SK-N-MC (cell line): ENCODE measurements around the gene CELF2.

ENCODE experiments used
- DNase-seq: peaks from one replicate; pipeline ENCODE4 v3.0.0-alpha.2; 2011; ENCODE audit warnings: low read depth, low spot score
- H3K27ac ChIP-seq: fragments of 200-600 bp; sonication (generic); 2 replicates; pipeline ENCODE4 v1.5.1; 2016; ENCODE audit warnings: mixed run types
- H3K36me3 ChIP-seq: fragments of 200-600 bp; sonication (generic); 2 replicates; pipeline ENCODE4 v1.6.1; 2017; ENCODE audit warnings: antibody characterized with exemption, low read length, mixed read lengths; ENCODE audit not compliant: insufficient read depth
- H3K4me3 ChIP-seq: fragments of 200-600 bp; sonication (generic); 2 replicates; pipeline ENCODE4 v1.5.1; 2016
- H3K9ac ChIP-seq: fragments of 200-600 bp; sonication (generic); 2 replicates; pipeline ENCODE4 v1.8.0; 2017; ENCODE audit warnings: mixed run types, mixed read lengths; ENCODE audit not compliant: insufficient read length
- H3K9me3 ChIP-seq: fragments of 200-600 bp; sonication (generic); 2 replicates; pipeline ENCODE4 v1.6.1; 2017; ENCODE audit warnings: low read depth, mild to moderate bottlenecking, antibody characterized with exemption, low read length, moderate library complexity, mixed read lengths
- EZH2 ChIP-seq: fragments of 200-600 bp; sonication (generic); IDR thresholded peaks from one replicate; pipeline ENCODE4 v1.6.1; 2017; ENCODE audit warnings: antibody characterized with exemption
- FOXP2 ChIP-seq: optimal IDR thresholded peaks from 2 replicates; pipeline ENCODE3; 2011; ENCODE audit warnings: mild to moderate bottlenecking, moderate library complexity; ENCODE audit not compliant: insufficient read depth; ENCODE audit errors: extremely low read length, control extremely low read depth
- POLR2AphosphoS5 ChIP-seq: IDR thresholded peaks from 2 replicates; pipeline ENCODE4 v1.6.1; 2012; ENCODE audit warnings: mild to moderate bottlenecking, low read depth, low read length, borderline replicate concordance

Gene CELF2

DNA sequence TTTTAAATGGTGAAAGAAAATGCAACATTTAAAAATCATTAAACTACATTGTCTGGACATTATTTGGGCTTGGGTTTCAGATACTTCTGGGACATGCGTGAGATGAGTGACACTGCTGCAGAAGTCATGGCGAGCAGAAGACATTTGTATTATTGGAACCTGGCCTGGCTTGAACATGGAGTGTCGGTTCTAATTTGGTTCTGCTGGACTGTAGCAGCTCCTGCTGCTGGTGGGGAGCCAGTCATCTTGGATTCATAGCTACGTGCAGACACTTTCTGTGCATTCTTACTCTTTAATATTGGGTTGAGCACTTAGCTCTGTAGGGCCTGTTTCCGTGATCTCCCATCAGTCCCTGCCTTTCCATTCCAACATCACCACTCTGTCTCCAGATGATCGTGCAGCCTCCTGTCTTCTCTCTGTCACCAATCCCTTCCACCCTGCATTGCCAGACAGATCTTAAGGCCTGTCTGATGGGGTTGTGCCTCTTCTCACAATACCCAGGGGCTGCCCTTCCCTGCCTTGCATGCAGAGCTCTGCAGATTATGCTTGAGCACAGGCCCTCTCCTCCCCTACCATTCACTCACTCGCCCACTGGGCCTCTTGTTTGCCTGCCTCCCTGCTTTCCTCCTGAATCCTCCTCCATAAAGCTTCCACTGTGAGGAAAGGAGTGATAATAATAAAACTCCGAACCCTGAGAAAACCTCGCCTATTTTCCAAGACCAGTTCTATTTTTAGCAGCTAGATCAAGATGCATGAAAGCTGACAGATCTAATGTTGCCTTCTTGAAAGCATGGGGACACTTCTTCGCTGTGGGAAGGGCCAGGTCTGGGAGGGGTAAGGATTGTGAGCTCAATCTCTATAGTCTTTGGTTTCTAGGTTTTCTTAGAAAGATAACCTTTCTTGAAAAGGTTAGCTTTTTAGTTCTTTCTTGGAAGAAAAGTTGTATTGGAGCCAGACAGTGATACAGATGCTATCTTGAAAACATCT, 32.9 kb downstream of the CELF2 start:
- no peak for DNase-seq
- Histone ChIP-seq H3K9ac (no peak overlapping the region), H3K9me3 (no peaks in the 10 kb centered on the region), H3K27ac (no peak overlapping the region), H3K4me3 (no peak overlapping the region), H3K36me3 (no peaks in the 10 kb centered on the region)
- TF ChIP-seq EZH2 (no peak), POLR2AphosphoS5 (no peak)

DNA sequence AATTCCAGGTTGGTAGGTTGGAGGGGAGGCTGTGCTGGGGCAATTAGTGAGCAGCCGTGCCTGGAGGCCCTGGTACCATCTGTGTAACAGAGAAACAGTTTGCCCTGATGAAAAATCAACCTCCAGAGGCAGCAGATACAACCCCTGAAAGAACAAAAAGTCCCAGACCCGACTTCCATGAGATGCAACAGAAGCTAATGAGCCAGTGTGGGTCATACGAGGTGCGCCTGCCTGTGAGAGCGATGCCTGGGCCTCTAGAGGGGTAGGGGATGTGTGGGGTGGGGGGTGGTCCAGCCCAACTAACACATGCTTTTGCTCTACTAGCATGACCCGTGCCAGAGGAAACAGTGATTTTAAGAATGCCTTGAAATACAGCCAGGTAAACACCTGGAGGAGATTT, 39.3 kb downstream of the CELF2 start:
- H3K4me3 ChIP-seq = no peak overlapping the region
- H3K9ac ChIP-seq = no peak overlapping the region
- H3K27ac ChIP-seq = no peak overlapping the region
- TF ChIP-seq POLR2AphosphoS5 (no peak), FOXP2 (no peak), EZH2 (no peak)
- no peaks in the 10 kb centered on the region for H3K36me3 ChIP-seq
- no peak for DNase-seq
- no peaks in the 10 kb centered on the region for H3K9me3 ChIP-seq

DNA sequence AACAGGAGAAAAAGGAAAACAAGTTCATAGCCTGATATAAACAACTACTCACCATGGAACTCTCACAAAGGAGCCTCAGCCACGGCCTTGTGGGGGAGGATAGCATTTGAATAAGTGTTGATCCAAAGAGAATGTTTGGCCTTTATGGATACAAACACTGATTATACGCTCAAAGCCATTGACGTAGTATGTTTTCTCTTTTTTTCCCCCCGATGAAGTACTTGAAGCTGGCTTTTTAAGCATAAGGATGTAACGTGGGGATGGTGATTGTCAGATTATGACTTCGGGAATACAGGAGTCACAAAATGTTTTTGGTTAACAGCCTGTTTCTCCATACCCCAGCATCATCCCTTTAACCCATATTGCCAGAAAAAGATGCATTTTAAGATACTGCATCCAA, 39.8 kb downstream of the CELF2 start:
- Histone ChIP-seq H3K9me3 (no peaks in the 10 kb centered on the region), H3K9ac (no peak overlapping the region), H3K27ac (no peak overlapping the region), H3K36me3 (no peaks in the 10 kb centered on the region), H3K4me3 (no peak overlapping the region)
- DNase-seq = no peak
- TF ChIP-seq EZH2 = no peak
- TF ChIP-seq FOXP2 = no peak
- no peak for TF ChIP-seq POLR2AphosphoS5

DNA sequence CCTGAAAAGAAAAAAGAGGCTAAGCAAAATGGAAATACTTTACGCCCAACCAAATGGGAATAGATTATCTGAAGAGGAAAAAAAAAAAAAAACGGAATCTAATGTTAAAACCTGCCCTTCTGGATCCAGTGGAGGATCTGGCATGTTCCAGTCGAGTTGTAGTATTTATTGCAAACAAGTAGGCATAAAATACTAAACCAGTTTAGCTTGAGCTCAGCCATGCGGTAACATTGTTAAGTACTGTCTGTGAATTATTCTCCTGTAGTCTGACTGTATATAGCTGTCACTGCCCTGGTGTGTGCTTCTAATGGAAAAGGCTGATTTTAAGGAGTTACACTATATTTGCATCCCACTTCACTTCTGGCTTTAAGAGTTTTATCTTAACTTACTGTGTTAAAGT, 40.3 kb downstream of the CELF2 start:
- H3K9me3 ChIP-seq = no peaks in the 10 kb centered on the region
- TF ChIP-seq EZH2 (no peak), POLR2AphosphoS5 (no peak), FOXP2 (no peak)
- H3K36me3 ChIP-seq = no peaks in the 10 kb centered on the region
- DNase-seq = no peak
- no peak overlapping the region for H3K27ac ChIP-seq
- H3K4me3 ChIP-seq = no peak overlapping the region
- no peak overlapping the region for H3K9ac ChIP-seq

DNA sequence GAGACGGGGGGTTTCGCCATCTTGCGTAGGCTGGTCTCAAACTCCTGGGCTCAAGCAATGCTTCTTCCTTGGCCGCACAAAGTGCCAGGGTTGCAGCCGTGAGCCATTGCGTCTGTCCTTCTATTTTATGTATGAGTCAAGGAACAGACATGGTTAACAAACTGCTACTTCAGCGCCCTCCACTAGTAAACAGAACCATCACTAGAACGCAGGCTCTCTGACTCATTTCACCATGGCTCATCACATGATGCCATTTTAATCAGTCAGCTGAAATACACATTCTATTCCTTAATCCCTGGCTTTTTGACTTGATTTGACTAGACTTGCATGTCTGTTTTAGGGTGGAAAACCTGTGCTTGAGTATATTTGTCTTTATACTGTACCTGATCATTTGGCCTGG, 41.3 kb downstream of the CELF2 start:
- no peak for TF ChIP-seq POLR2AphosphoS5
- TF ChIP-seq EZH2 = no peak
- TF ChIP-seq FOXP2 = no peak
- H3K9me3 ChIP-seq = no peaks in the 10 kb centered on the region
- no peak overlapping the region for H3K27ac ChIP-seq
- no peak for DNase-seq
- no peaks in the 10 kb centered on the region for H3K36me3 ChIP-seq
- H3K9ac ChIP-seq = no peak overlapping the region
- no peak overlapping the region for H3K4me3 ChIP-seq

DNA sequence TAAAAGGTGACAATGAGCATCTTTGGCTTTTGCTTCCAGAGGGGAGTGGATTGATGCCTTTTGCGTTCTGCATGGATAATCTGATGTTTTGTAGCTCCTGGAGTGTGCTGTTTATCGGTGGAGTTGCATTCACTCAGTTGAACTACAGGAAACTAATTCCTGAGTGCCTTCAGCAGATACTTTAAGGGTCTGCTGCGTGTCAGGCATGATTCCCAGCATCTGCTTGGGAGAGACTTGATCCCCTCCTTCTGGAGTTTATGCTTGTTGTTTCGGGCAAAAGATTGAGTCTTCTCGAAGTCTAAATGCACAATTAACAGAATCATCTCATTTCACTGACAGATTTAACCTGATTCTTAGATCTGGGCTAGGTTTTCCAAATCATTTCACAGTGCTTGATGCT, 46.2 kb downstream of the CELF2 start:
- TF ChIP-seq FOXP2 = no peak
- DNase-seq = no peak
- H3K36me3 ChIP-seq = no peaks in the 10 kb centered on the region
- H3K9ac ChIP-seq = no peak overlapping the region
- no peaks in the 10 kb centered on the region for H3K9me3 ChIP-seq
- H3K4me3 ChIP-seq = no peak overlapping the region
- no peak overlapping the region for H3K27ac ChIP-seq

DNA sequence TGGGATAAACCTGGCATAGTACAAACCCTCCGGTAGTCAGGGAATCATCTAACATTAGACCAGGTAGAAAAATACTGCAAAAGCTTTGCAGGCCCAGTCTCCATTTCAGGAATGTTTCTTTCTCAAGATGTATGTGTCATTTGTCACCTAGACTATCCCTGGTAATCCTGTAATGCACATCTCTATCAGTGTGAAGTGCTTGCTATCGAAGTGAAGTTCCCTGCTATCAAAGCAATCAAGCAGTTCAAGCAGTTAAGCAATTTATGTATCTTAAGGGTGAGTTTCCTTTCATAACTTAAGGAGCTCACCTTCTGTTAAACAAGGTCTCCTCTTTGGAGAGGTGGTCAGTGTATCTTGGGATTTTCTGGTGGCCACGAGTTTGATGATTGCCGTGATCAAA, 47.2 kb downstream of the CELF2 start:
- no peak overlapping the region for H3K27ac ChIP-seq
- no peak overlapping the region for H3K9ac ChIP-seq
- H3K4me3 ChIP-seq = no peak overlapping the region
- TF ChIP-seq EZH2 (no peak), FOXP2 (no peak), POLR2AphosphoS5 (no peak)
- no peaks in the 10 kb centered on the region for H3K9me3 ChIP-seq
- no peaks in the 10 kb centered on the region for H3K36me3 ChIP-seq
- DNase-seq = no peak

DNA sequence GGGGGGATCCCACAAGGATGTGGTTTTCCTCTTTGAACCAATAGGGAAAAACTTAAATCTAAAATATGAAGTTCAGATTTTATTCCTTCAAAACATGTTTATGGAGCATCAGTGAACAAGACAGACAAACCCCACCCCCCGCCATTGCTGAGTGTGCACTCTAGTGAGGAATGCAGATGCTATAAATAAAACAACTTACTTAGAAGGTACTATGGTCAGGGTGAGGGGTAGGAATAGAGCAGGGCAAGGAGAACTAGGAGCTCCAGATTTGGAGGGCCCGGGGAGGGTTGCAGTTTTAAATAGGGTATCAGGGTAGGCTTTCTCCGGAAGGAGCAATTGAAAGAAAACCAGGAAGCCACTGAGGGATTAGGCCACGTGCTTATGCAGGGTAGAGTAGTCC, 47.9 kb downstream of the CELF2 start:
- no peaks in the 10 kb centered on the region for H3K36me3 ChIP-seq
- no peak for TF ChIP-seq POLR2AphosphoS5
- no peak for TF ChIP-seq EZH2
- TF ChIP-seq FOXP2 = no peak
- no peak overlapping the region for H3K4me3 ChIP-seq
- no peak overlapping the region for H3K27ac ChIP-seq
- H3K9ac ChIP-seq = no peak overlapping the region
- no peaks in the 10 kb centered on the region for H3K9me3 ChIP-seq
- no peak for DNase-seq

DNA sequence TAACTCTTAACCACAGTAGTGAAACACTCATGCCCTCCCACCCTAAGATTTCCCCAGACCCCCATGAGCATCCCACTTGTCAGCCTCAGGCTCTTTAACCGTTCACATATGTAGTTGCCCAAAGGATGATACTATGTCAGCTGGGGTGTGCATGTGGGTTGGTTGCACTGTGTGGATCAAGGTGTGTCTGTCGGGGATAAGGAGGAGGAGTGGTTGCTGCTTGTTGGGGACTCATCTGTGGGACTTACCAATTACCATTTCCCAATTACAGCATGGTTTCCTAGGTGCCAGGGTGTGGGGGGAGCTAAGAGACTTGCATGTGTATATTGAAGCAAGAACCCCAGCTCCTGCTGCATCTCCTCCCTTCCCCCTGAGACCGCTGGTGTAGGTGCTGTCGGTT, 48.8 kb downstream of the CELF2 start:
- DNase-seq = no peak
- no peak for TF ChIP-seq FOXP2
- TF ChIP-seq EZH2 = no peak
- no peak for TF ChIP-seq POLR2AphosphoS5
- no peaks in the 10 kb centered on the region for H3K9me3 ChIP-seq
- no peak overlapping the region for H3K4me3 ChIP-seq
- H3K9ac ChIP-seq = no peak overlapping the region
- no peak overlapping the region for H3K27ac ChIP-seq
- no peaks in the 10 kb centered on the region for H3K36me3 ChIP-seq
